Measurements from ENCODE around the gene SMIM5.

DNA sequence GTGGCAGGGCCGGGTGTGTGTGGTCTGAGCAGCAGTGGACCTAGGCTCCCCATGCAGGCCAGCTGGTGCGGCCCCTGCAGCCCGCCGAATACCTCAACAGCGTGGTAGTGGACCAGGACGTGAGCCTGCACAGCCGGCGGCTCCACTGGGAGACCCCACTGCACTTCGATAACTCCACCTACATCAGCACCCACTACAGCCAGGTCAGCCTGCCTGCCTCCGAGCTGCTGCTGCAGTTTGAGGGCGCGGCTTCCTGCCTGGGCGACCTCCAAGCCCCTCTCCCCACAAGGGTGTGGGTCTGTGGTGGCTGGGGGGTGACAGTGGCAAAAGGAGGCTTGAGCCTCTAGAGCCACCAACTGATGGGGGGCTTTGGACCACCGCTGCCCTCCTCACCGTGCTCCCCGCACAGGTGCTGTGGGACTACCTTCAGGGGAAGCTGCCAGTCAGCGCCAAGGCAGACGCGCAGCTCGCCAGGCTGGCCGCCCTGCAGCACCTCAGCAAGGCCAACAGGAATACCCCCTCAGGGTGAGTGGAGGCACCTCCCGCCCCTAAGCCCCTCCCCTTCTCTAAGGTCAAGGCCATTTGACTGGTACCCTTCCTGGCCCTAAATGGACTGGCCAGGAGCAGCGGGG is 8.4 kb upstream of the SMIM5 start:
- TF ChIP-seq, protein P1, sequence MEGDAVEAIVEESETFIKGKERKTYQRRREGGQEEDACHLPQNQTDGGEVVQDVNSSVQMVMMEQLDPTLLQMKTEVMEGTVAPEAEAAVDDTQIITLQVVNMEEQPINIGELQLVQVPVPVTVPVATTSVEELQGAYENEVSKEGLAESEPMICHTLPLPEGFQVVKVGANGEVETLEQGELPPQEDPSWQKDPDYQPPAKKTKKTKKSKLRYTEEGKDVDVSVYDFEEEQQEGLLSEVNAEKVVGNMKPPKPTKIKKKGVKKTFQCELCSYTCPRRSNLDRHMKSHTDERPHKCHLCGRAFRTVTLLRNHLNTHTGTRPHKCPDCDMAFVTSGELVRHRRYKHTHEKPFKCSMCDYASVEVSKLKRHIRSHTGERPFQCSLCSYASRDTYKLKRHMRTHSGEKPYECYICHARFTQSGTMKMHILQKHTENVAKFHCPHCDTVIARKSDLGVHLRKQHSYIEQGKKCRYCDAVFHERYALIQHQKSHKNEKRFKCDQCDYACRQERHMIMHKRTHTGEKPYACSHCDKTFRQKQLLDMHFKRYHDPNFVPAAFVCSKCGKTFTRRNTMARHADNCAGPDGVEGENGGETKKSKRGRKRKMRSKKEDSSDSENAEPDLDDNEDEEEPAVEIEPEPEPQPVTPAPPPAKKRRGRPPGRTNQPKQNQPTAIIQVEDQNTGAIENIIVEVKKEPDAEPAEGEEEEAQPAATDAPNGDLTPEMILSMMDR (IDR thresholded peaks at IDR 0.05): no peak
- no peak for TF ChIP-seq EP300 (IDR thresholded peaks at IDR 0.05)
